ENCODE data around the gene FAM78A. TPM values are rescaled to one million over a fixed set of nuclear protein-coding genes. Genes with fewer than 3 reads are reported as not detected.

Gene FAM78A
- total RNA-seq, 1 experiment from 2014 or later = 3.4 TPM

- ChIA-PET CTCF (no interaction called here), POLR2A (no interaction called here), RAD21 (ENCODE audit: low non-redundant PET in 1 of 2, low total read pairs in 2 of 2, uncharacterized antibody in 2 of 2, unreplicated experiment in 2 of 2) (no interaction called here)
- Histone ChIP-seq H3K4me3 (replicated peaks in 1 of 2; ENCODE audit: low read depth in 1 of 2, low read length in 2 of 2) (no peak overlapping the region), H2AFZ (ENCODE audit: low read depth, low read length, poor library complexity, severe bottlenecking) (no peak overlapping the region), H3K4me2 (ENCODE audit: low read length) (no peak overlapping the region), H3K9me3 (ENCODE audit: control insufficient read depth in 1 of 2, insufficient read depth in 1 of 2, low read depth in 1 of 2, low read length in 2 of 2) (no peaks in the 10 kb centered on the region), H3K27ac (ENCODE audit: low read depth, low read length) (no peak overlapping the region), H3K9me2 (ENCODE audit: insufficient read depth) (no peaks in the 10 kb centered on the region), H3K79me2 (ENCODE audit: insufficient read depth, low read length) (no peaks in the 10 kb centered on the region), H3K36me3 (ENCODE audit: control insufficient read depth in 1 of 2, insufficient read depth in 2 of 2, low read length in 2 of 2) (no peaks in the 10 kb centered on the region), H3K4me1 (ENCODE audit: control insufficient read depth in 1 of 2, insufficient read depth in 2 of 2, low read length in 2 of 2) (no peaks in the 10 kb centered on the region), H3K9ac (ENCODE audit: low read length) (no peak overlapping the region), H3K27me3 (ENCODE audit: insufficient read depth, low read length) (no peaks in the 10 kb centered on the region), H4K20me1 (ENCODE audit: insufficient read depth) (no peaks in the 10 kb centered on the region)
- no TSS peak for BruUV-seq (replicated peaks)
- ATAC-seq (no peak), DNase-seq (ENCODE audit: low read depth, low spot score) (no peak)
- intact Hi-C loops (cut with micrococcal nuclease) = no loop called here
- TF ChIP-seq EZH2 (IDR thresholded peaks at IDR 0.05) (no peak), SIN3A (IDR thresholded peaks at IDR 0.05; ENCODE audit: low read depth) (no peak), ZFX (IDR thresholded peaks at IDR 0.05) (no peak), TCF7L2 (IDR thresholded peaks at IDR 0.05; ENCODE audit: borderline replicate concordance, extremely low read depth, insufficient read depth, insufficient read length) (no peak), EZH2phosphoT487 (IDR thresholded peaks at IDR 0.05; ENCODE audit: borderline replicate concordance) (no peak), POLR2AphosphoS5 (IDR thresholded peaks at IDR 0.05; ENCODE audit: low read depth, low read length) (no peak), ZBTB33 (IDR thresholded peaks at IDR 0.05; ENCODE audit: extremely low read depth, insufficient replicate concordance, low read length) (no peak), RAD21 (IDR thresholded peaks at IDR 0.05; ENCODE audit: low read depth) (no peak), ZNF274 (IDR thresholded peaks at IDR 0.05; ENCODE audit: low read depth, low read length) (no peak), EGR1 (IDR thresholded peaks at IDR 0.05; ENCODE audit: low read depth) (no peak), ELF1 (IDR thresholded peaks at IDR 0.05; ENCODE audit: borderline replicate concordance, low read depth) (no peak), MAX (IDR thresholded peaks at IDR 0.05) (no peak), FOSL1 (IDR thresholded peaks at IDR 0.05; ENCODE audit: low read depth) (no peak), REST (IDR thresholded peaks at IDR 0.05; ENCODE audit: low read depth) (no peak), POLR2A (IDR thresholded peaks at IDR 0.05; ENCODE audit: borderline replicate concordance, extremely low read depth, insufficient read depth, insufficient read length) (no peak), ATF3 (IDR thresholded peaks at IDR 0.05) (no peak), YY1 (IDR thresholded peaks at IDR 0.05; ENCODE audit: extremely low read depth, insufficient replicate concordance, low read depth, low read length) (no peak), CEBPB (IDR thresholded peaks at IDR 0.05; ENCODE audit: low read depth) (no peak), SP1 (IDR thresholded peaks at IDR 0.05; ENCODE audit: low read depth) (no peak), SRF (IDR thresholded peaks at IDR 0.05; ENCODE audit: low read depth) (no peak)
Observed at GRCh38 chr9:131266266-131267229, 9.8 kb downstream of the FAM78A start.

Measured in HCT116 (cell line).